Kidney (tissue), 14 donors: ENCODE data around the gene RHEBL1. TPM values are rescaled to one million over a fixed set of nuclear protein-coding genes. Genes with fewer than 3 reads are reported as not detected.

Experiments
- DNase-seq, 5 donors: peaks; one replicate each; pipeline ENCODE4 v3.0.0-alpha.2; 2013 to 2020
- FAIRE-seq: peaks from 2 replicates; lab custom pipeline; 2012; peaks lifted over from hg19 to GRCh38; lab: Jason Lieb, UNC
- H3K27ac ChIP-seq, 2 donors: one replicate each; pipeline ENCODE4 v1.7.0; 2013; ENCODE audit warnings: low read depth in 2 of 2, low read length in 2 of 2, inconsistent platforms in 1 of 2
- H3K27me3 ChIP-seq: one replicate; pipeline ENCODE4 v1.7.1; 2013; ENCODE audit warnings: low read length, inconsistent platforms; ENCODE audit not compliant: control insufficient read depth, insufficient read depth
- H3K36me3 ChIP-seq, 3 donors: one replicate each; pipeline versions ENCODE4 v1.7.0 to v1.7.1; 2013; ENCODE audit warnings: low read length in 3 of 3, control low read depth in 1 of 3, inconsistent platforms in 1 of 3; ENCODE audit not compliant: insufficient read depth in 3 of 3, control insufficient read depth in 2 of 3
- H3K4me1 ChIP-seq, 3 donors: one replicate each; pipeline versions ENCODE4 v1.7.0 to v1.7.1; 2013; ENCODE audit warnings: low read length in 3 of 3, inconsistent platforms in 1 of 3, low read depth in 1 of 3; ENCODE audit not compliant: control insufficient read depth in 2 of 3, insufficient read depth in 2 of 3
- H3K4me3 ChIP-seq, 3 donors: one replicate each; pipeline versions ENCODE4 v1.7.0 to v1.8.1; 2013; ENCODE audit warnings: low read length in 3 of 3, control low read depth in 1 of 3, inconsistent platforms in 1 of 3
- H3K9ac ChIP-seq, 3 donors: one replicate each; pipeline versions ENCODE4 v1.7.0 to v1.7.1; 2013; ENCODE audit warnings: low read length in 3 of 3, control low read depth in 1 of 3, inconsistent platforms in 1 of 3
- H3K9me3 ChIP-seq, 3 donors: one replicate each; pipeline versions ENCODE4 v1.7.0 to v1.7.1; 2013; ENCODE audit warnings: low read length in 3 of 3, control low read depth in 1 of 3, inconsistent platforms in 1 of 3; ENCODE audit not compliant: control insufficient read depth in 2 of 3, insufficient read depth in 1 of 3
- intact Hi-C: fragments of 100-400 bp; cut with DNase I; formaldehyde crosslinking; loops from one replicate; pipeline ENCODE4 v1.11.1; 2022
- polyA plus RNA-seq: library from polyadenylated mRNA; stranded (reverse); fragments of 350-450 nt; fragmentation: Illumina TruSeq; extraction: RNeasy Lipid Tissue Mini Kit (QIAGEN cat#74804); gene quantifications from one replicate; pipeline ENCODE4 v1.2.3, GENCODE V29; 2014; ENCODE audit warnings: low read depth, low replicate concordance; ENCODE audit not compliant: insufficient read depth
- total RNA-seq: library from RNA; stranded (reverse); fragmentation: NEBNext Ultra II Directional; extraction: Animal tissue kit (Norgen Biotek cat#: 25700); gene quantifications from one replicate; pipeline ENCODE4 v1.2.1, GENCODE V29; 2021
- TF ChIP-seq, protein P1 (sequence below): IDR thresholded peaks from 3 replicates; pipeline ENCODE4 v1.5.1; 2012; ENCODE audit warnings: mild to moderate bottlenecking, moderate library complexity, borderline replicate concordance; ENCODE audit not compliant: insufficient read depth; ENCODE audit errors: extremely low read depth
- donor health status: control.
- donor health status: control.
- donor health status: control.
- donor health status: control.
- donor health status: control.
- donor health status: DM: yes; HTN: yes; CAD: no.
- donor health status: Normal renal cell carcinoma (clear cell type).

Gene RHEBL1
- total and polyA plus RNA-seq, 2 donors from 2014 or later = 0.52 to 0.69 TPM

GRCh38 chr12:49017891-49018260 lies 51.9 kb downstream of the RHEBL1 start:
- Histone ChIP-seq H3K27ac (peak overlapping the region; percentile 89 to 98), H3K36me3 (peaks cover 0 to 12% (median 11%) of the 10 kb centered on the region in 3 donors), H3K9ac (peak overlapping the region; percentile 57 to 88 (median 84)), H3K4me1 (peaks cover 0 to 5% (median 3%) of the 10 kb centered on the region in 3 donors), H3K9me3 (no peaks in the 10 kb centered on the region), H3K27me3 (no peaks in the 10 kb centered on the region), H3K4me3 (peak overlapping the region; percentile 74 to 97 (median 76))
- TF ChIP-seq, protein P1, sequence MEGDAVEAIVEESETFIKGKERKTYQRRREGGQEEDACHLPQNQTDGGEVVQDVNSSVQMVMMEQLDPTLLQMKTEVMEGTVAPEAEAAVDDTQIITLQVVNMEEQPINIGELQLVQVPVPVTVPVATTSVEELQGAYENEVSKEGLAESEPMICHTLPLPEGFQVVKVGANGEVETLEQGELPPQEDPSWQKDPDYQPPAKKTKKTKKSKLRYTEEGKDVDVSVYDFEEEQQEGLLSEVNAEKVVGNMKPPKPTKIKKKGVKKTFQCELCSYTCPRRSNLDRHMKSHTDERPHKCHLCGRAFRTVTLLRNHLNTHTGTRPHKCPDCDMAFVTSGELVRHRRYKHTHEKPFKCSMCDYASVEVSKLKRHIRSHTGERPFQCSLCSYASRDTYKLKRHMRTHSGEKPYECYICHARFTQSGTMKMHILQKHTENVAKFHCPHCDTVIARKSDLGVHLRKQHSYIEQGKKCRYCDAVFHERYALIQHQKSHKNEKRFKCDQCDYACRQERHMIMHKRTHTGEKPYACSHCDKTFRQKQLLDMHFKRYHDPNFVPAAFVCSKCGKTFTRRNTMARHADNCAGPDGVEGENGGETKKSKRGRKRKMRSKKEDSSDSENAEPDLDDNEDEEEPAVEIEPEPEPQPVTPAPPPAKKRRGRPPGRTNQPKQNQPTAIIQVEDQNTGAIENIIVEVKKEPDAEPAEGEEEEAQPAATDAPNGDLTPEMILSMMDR = no peak
- FAIRE-seq (no peak), DNase-seq (peak in 1 of 5 donors; percentile 62)
- intact Hi-C loops = no loop called here

GRCh38 chr12:49015196-49015595 lies 54.6 kb downstream of the RHEBL1 start:
- intact Hi-C loops = no loop called here
- no peak for FAIRE-seq
- Histone ChIP-seq H3K9me3 (no peaks in the 10 kb centered on the region), H3K4me1 (peaks cover 0 to 5% (median 3%) of the 10 kb centered on the region in 3 donors), H3K4me3 (no peak overlapping the region), H3K27ac (no peak overlapping the region), H3K36me3 (peaks cover 0 to 8% (median 3%) of the 10 kb centered on the region in 3 donors), H3K9ac (no peak overlapping the region), H3K27me3 (no peaks in the 10 kb centered on the region)
- TF ChIP-seq, protein P1 = no peak
- no peak for DNase-seq

Other genes starting within 250 kb of the RHEBL1 start
- gene DDX23, start 217.8 kb downstream of the RHEBL1 start, total RNA-seq = 65.5 TPM
- 31.9 TPM for gene DDX23, start 217.8 kb downstream of the RHEBL1 start, polyA plus RNA-seq
- gene RND1, start 204.1 kb downstream of the RHEBL1 start, total RNA-seq = 1.0 TPM
- gene RND1, start 204.1 kb downstream of the RHEBL1 start, polyA plus RNA-seq = 2.2 TPM
- gene FKBP11, start 144.5 kb downstream of the RHEBL1 start, total RNA-seq = 35.3 TPM
- 20.1 TPM for gene FKBP11, start 144.5 kb downstream of the RHEBL1 start, polyA plus RNA-seq
- 229 TPM for gene ARF3, start 112.5 kb downstream of the RHEBL1 start, total RNA-seq
- 111 TPM for gene ARF3, start 112.5 kb downstream of the RHEBL1 start, polyA plus RNA-seq
- 1.9 TPM for gene WNT10B, start 98.2 kb downstream of the RHEBL1 start, total RNA-seq
- gene WNT10B, start 98.2 kb downstream of the RHEBL1 start, polyA plus RNA-seq = not detected
- gene WNT1, start 91.7 kb downstream of the RHEBL1 start, total RNA-seq = not detected
- gene WNT1, start 91.7 kb downstream of the RHEBL1 start, polyA plus RNA-seq = not detected
- gene DDN, start 70.6 kb downstream of the RHEBL1 start, total RNA-seq = not detected
- 27.0 TPM for gene DDN, start 70.6 kb downstream of the RHEBL1 start, polyA plus RNA-seq
- gene PRKAG1, start 51.2 kb downstream of the RHEBL1 start, total RNA-seq = 57.1 TPM
- gene PRKAG1, start 51.2 kb downstream of the RHEBL1 start, polyA plus RNA-seq = 58.4 TPM
- 89.9 TPM for gene KMT2D, start 9.2 kb downstream of the RHEBL1 start, total RNA-seq
- 5.0 TPM for gene KMT2D, start 9.2 kb downstream of the RHEBL1 start, polyA plus RNA-seq
- 1.6 TPM for gene DHH, start 24.8 kb upstream of the RHEBL1 start, total RNA-seq
- 0.54 TPM for gene DHH, start 24.8 kb upstream of the RHEBL1 start, polyA plus RNA-seq
- gene LMBR1L, start 40.9 kb upstream of the RHEBL1 start, total RNA-seq = 64.8 TPM
- 21.2 TPM for gene LMBR1L, start 40.9 kb upstream of the RHEBL1 start, polyA plus RNA-seq
- gene TUBA1B, start 61.4 kb upstream of the RHEBL1 start, total RNA-seq = 537 TPM
- gene TUBA1B, start 61.4 kb upstream of the RHEBL1 start, polyA plus RNA-seq = 533 TPM
- 94.3 TPM for gene TUBA1A, start 119.1 kb upstream of the RHEBL1 start, total RNA-seq
- gene TUBA1A, start 119.1 kb upstream of the RHEBL1 start, polyA plus RNA-seq = 128 TPM
- gene TUBA1C, start 195.1 kb upstream of the RHEBL1 start, total RNA-seq = 149 TPM
- 204 TPM for gene TUBA1C, start 195.1 kb upstream of the RHEBL1 start, polyA plus RNA-seq
- 2.7 TPM for gene PRPH, start 225.2 kb upstream of the RHEBL1 start, total RNA-seq
- gene PRPH, start 225.2 kb upstream of the RHEBL1 start, polyA plus RNA-seq = 0.71 TPM